Measurements from ENCODE around the gene KLHDC3. TPM values are rescaled to one million over a fixed set of nuclear protein-coding genes. Genes with fewer than 3 reads are reported as not detected.

Gene KLHDC3
- total and polyA plus RNA-seq, 2 donors (not counting 3 experiments of a cell fraction or from before 2014, with no cell fraction given) = 84.8 to 120 TPM

GRCh38 chr6:43054206-43054943 is 40.3 kb downstream of the KLHDC3 start:
- POLR2A ChIA-PET = interaction anchor here (0.6 to 1.7 kb wide), 6 partner anchors 32 to 315 kb away, joined by 3 to 7 read pairs (median 4); partner anchors contain the start of genes KLHDC3, MEA1, PPP2R5D and RRP36
- dilution Hi-C loops (cut with MboI; ENCODE audit: extremely low pct_ligation_motif_present, low sequenced_read_pairs) (no loop called here), intact Hi-C loops (cut with micrococcal nuclease) (no loop called here)
- H3K9ac ChIP-seq (replicated peaks; ENCODE audit: extremely low read depth, insufficient read depth, low read length) = peak overlapping the region; percentile 47
- peak overlapping the region; percentile 82 for H3K27ac ChIP-seq (ENCODE audit: insufficient read depth, low read depth, low read length)
- BruUV-seq (replicated peaks) = TSS peak; percentile 99
- no peaks in the 10 kb centered on the region for H3K9me3 ChIP-seq (replicated peaks; ENCODE audit: control insufficient read depth, insufficient read depth, low read length)
- H3K4me2 ChIP-seq (ENCODE audit: insufficient read depth, low read length) = peak overlapping the region; percentile 44
- no peaks in the 10 kb centered on the region for H3K9me1 ChIP-seq (replicated peaks; ENCODE audit: control insufficient read depth, extremely low read depth, insufficient read depth, low read length)
- no peaks in the 10 kb centered on the region for H3K27me3 ChIP-seq (ENCODE audit: control insufficient read depth in 2 of 2, insufficient read depth in 2 of 2, low read length in 2 of 2)
- peaks cover 14% of the 10 kb centered on the region for H3K79me2 ChIP-seq (ENCODE audit: control insufficient read depth, insufficient read depth, low read length)
- peaks cover 19% of the 10 kb centered on the region for H3K4me1 ChIP-seq (ENCODE audit: control insufficient read depth, extremely low read depth, insufficient read depth, low read length)
- CTCF ChIA-PET = interaction anchor here (0.6 to 1.6 kb wide), 11 partner anchors 9 to 93 kb away, joined by 3 to 6 read pairs (median 4); partner anchors contain the start of genes KLHDC3, MEA1, PEX6 and PTK7
- peaks cover 0 to 7% of the 10 kb centered on the region in 2 experiments for H3K36me3 ChIP-seq (ENCODE audit: control insufficient read depth in 2 of 2, extremely low read depth in 1 of 2, insufficient read depth in 2 of 2, low read length in 2 of 2)
- FAIRE-seq (no peak), DNase-seq (ENCODE audit: low read depth, low spot score) (peak; percentile 13)
- no peaks in the 10 kb centered on the region for H4K20me1 ChIP-seq (replicated peaks; ENCODE audit: control insufficient read depth, extremely low read depth, insufficient read depth, low read length)
- TF ChIP-seq POLR2A (IDR thresholded peaks at IDR 0.05; ENCODE audit: low read depth, low read length) (no peak), JUN (IDR thresholded peaks at IDR 0.05; ENCODE audit: borderline replicate concordance, insufficient read depth, insufficient read length, low read depth) (no peak), FOS (IDR thresholded peaks at IDR 0.05; ENCODE audit: borderline replicate concordance, insufficient read depth, low read length) (no peak), MYC (IDR thresholded peaks at IDR 0.05; ENCODE audit: low read depth, low read length) (no peak), POLR2AphosphoS5 (IDR thresholded peaks at IDR 0.05; ENCODE audit: insufficient read depth, low read depth, low read length) (no peak), MAX (IDR thresholded peaks at IDR 0.05; ENCODE audit: insufficient read depth, insufficient read length) (no peak), CTCF (IDR thresholded peaks at IDR 0.05; ENCODE audit: extremely low read depth in 1 of 2, insufficient read depth in 1 of 2, low read depth in 1 of 2, low read length in 2 of 2) (no peak), GATA2 (IDR thresholded peaks at IDR 0.05; ENCODE audit: insufficient read depth, insufficient read length, low read depth, low read length) (no peak), EZH2 (IDR thresholded peaks at IDR 0.05; ENCODE audit: borderline replicate concordance, low read depth, low read length, severe bottlenecking) (no peak)
- peak overlapping the region in 2 of 3 experiments; percentile 40 to 64 for H3K4me3 ChIP-seq (replicated peaks in 1 of 3; ENCODE audit: insufficient read depth in 1 of 3, low read depth in 1 of 3, low read length in 3 of 3)
- no peak overlapping the region for H2AFZ ChIP-seq (ENCODE audit: low read depth, low read length)
